ENCODE results near the gene FKTN.

The FKTN gene

GRCh38 chr9:105678163-105678562 lies 120.2 kb downstream of the FKTN start:
- H3K4me1 ChIP-seq (ENCODE audit: insufficient read depth, low read length, poor library complexity, severe bottlenecking): peaks cover 26% of the 10 kb centered on the region
- no peaks in the 10 kb centered on the region for H3K9me3 ChIP-seq (ENCODE audit: insufficient read depth, low read depth, low read length)
- H3K4me2 ChIP-seq (ENCODE audit: low read depth, low read length, poor library complexity, severe bottlenecking): no peak overlapping the region
- H3K9me2 ChIP-seq (replicated peaks; ENCODE audit: low read depth, low read length): no peaks in the 10 kb centered on the region
- no peak overlapping the region for H2AFZ ChIP-seq (ENCODE audit: low read length)
- no peaks in the 10 kb centered on the region for H3K36me3 ChIP-seq (ENCODE audit: insufficient read depth, low read length)
- no peak overlapping the region for H3K4me3 ChIP-seq (ENCODE audit: low read length, poor library complexity, severe bottlenecking)
- H3K9ac ChIP-seq (ENCODE audit: low read depth, low read length, poor library complexity, severe bottlenecking): no peak overlapping the region
- TF ChIP-seq, protein P1, sequence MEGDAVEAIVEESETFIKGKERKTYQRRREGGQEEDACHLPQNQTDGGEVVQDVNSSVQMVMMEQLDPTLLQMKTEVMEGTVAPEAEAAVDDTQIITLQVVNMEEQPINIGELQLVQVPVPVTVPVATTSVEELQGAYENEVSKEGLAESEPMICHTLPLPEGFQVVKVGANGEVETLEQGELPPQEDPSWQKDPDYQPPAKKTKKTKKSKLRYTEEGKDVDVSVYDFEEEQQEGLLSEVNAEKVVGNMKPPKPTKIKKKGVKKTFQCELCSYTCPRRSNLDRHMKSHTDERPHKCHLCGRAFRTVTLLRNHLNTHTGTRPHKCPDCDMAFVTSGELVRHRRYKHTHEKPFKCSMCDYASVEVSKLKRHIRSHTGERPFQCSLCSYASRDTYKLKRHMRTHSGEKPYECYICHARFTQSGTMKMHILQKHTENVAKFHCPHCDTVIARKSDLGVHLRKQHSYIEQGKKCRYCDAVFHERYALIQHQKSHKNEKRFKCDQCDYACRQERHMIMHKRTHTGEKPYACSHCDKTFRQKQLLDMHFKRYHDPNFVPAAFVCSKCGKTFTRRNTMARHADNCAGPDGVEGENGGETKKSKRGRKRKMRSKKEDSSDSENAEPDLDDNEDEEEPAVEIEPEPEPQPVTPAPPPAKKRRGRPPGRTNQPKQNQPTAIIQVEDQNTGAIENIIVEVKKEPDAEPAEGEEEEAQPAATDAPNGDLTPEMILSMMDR (conservative IDR thresholded peaks at IDR 0.05; ENCODE audit: low read length): no peak
- TF ChIP-seq EZH2phosphoT487 (IDR thresholded peaks at IDR 0.05; ENCODE audit: borderline replicate concordance): no peak
- H3F3A ChIP-seq (ENCODE audit: low read depth): no peaks in the 10 kb centered on the region
- H3K79me2 ChIP-seq (ENCODE audit: insufficient read depth, low read length): no peaks in the 10 kb centered on the region
- H4K20me1 ChIP-seq (ENCODE audit: insufficient read depth, low read length, poor library complexity, severe bottlenecking): no peaks in the 10 kb centered on the region
- no peaks in the 10 kb centered on the region for H3K27me3 ChIP-seq (ENCODE audit: insufficient read depth, low read length, poor library complexity, severe bottlenecking)

DNA sequence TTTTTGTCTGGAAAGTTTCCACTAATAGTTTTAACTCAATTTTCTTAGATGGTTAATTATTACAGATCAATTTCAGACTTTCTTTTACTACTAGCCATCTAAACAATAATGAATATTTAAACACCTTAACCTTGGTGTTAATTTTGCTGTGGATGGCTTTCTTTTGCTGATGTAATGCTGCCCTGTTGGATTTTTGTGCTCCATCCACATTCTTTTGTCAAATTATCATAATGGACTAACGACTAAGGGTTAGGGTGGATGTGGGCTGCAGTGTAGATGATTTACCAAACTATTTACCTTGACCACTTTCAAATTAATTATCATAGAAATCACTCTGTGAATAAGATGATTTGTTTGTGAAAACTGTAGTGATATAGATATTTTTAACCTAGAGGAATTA lies 120.8 kb downstream of the FKTN start:
- H3K27me3 ChIP-seq (ENCODE audit: insufficient read depth, low read length, poor library complexity, severe bottlenecking): no peaks in the 10 kb centered on the region
- H3K79me2 ChIP-seq (ENCODE audit: insufficient read depth, low read length): no peaks in the 10 kb centered on the region
- peaks cover 20% of the 10 kb centered on the region for H3K4me1 ChIP-seq (ENCODE audit: insufficient read depth, low read length, poor library complexity, severe bottlenecking)
- no peaks in the 10 kb centered on the region for H3K9me2 ChIP-seq (replicated peaks; ENCODE audit: low read depth, low read length)
- TF ChIP-seq EZH2phosphoT487 (IDR thresholded peaks at IDR 0.05; ENCODE audit: borderline replicate concordance): no peak
- TF ChIP-seq, protein P1 (conservative IDR thresholded peaks at IDR 0.05; ENCODE audit: low read length): no peak
- no peak overlapping the region for H3K9ac ChIP-seq (ENCODE audit: low read depth, low read length, poor library complexity, severe bottlenecking)
- no peaks in the 10 kb centered on the region for H4K20me1 ChIP-seq (ENCODE audit: insufficient read depth, low read length, poor library complexity, severe bottlenecking)
- no peaks in the 10 kb centered on the region for H3K9me3 ChIP-seq (ENCODE audit: insufficient read depth, low read depth, low read length)
- H2AFZ ChIP-seq (ENCODE audit: low read length): no peak overlapping the region
- H3F3A ChIP-seq (ENCODE audit: low read depth): no peaks in the 10 kb centered on the region
- no peak overlapping the region for H3K4me2 ChIP-seq (ENCODE audit: low read depth, low read length, poor library complexity, severe bottlenecking)
- H3K4me3 ChIP-seq (ENCODE audit: low read length, poor library complexity, severe bottlenecking): no peak overlapping the region
- no peaks in the 10 kb centered on the region for H3K36me3 ChIP-seq (ENCODE audit: insufficient read depth, low read length)

DNA sequence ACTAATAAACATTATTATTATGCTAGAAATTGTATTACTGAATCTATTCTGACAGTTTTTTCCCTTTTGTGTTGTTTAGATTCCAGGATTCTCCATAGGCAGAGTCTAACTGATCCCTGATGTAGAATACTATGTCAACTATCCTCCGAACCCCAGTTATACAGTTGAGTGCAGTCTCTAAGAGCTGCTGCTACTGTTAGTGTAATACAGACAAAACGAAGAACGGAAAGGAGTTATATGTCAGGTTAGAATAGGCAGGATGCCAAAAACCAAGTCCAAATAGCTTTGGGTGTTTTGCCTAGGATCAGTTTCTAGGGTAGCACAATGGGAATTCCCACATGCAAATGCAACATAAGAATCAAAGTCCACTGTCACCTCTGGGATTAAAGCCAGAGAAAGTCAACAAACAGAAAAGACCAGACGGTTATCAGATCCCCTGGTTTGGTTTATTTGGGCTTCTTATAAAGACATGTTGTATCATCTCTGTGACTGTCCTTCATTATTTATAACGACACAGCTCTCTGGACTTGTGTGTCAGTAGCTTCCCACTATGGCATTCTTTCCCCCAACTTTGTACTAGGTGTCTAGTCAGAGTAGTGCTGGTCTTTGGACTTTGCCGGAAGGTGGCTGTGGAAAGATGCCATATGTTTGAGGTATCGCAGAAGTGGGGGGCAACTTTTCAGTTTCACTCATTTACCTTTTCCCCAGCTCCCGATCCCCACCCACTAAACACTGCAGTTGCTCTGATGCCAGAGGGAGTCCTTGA lies 121.5 kb downstream of the FKTN start:
- no peaks in the 10 kb centered on the region for H3K9me3 ChIP-seq (ENCODE audit: insufficient read depth, low read depth, low read length)
- no peaks in the 10 kb centered on the region for H4K20me1 ChIP-seq (ENCODE audit: insufficient read depth, low read length, poor library complexity, severe bottlenecking)
- no peaks in the 10 kb centered on the region for H3K9me2 ChIP-seq (replicated peaks; ENCODE audit: low read depth, low read length)
- H3K4me2 ChIP-seq (ENCODE audit: low read depth, low read length, poor library complexity, severe bottlenecking): no peak overlapping the region
- H3K4me3 ChIP-seq (ENCODE audit: low read length, poor library complexity, severe bottlenecking): no peak overlapping the region
- TF ChIP-seq, protein P1 (conservative IDR thresholded peaks at IDR 0.05; ENCODE audit: low read length): no peak
- no peak for TF ChIP-seq EZH2phosphoT487 (IDR thresholded peaks at IDR 0.05; ENCODE audit: borderline replicate concordance)
- no peaks in the 10 kb centered on the region for H3F3A ChIP-seq (ENCODE audit: low read depth)
- H3K79me2 ChIP-seq (ENCODE audit: insufficient read depth, low read length): no peaks in the 10 kb centered on the region
- H2AFZ ChIP-seq (ENCODE audit: low read length): no peak overlapping the region
- H3K9ac ChIP-seq (ENCODE audit: low read depth, low read length, poor library complexity, severe bottlenecking): no peak overlapping the region
- H3K27me3 ChIP-seq (ENCODE audit: insufficient read depth, low read length, poor library complexity, severe bottlenecking): no peaks in the 10 kb centered on the region
- no peaks in the 10 kb centered on the region for H3K36me3 ChIP-seq (ENCODE audit: insufficient read depth, low read length)
- peaks cover 14% of the 10 kb centered on the region for H3K4me1 ChIP-seq (ENCODE audit: insufficient read depth, low read length, poor library complexity, severe bottlenecking)

Data from Loucy (cell line).